ENCODE measurements around the gene CEACAM21.
A peak's percentile ranks its signal among the peaks of the same experiment; 100 is the strongest.

CEACAM21 gene

DNA sequence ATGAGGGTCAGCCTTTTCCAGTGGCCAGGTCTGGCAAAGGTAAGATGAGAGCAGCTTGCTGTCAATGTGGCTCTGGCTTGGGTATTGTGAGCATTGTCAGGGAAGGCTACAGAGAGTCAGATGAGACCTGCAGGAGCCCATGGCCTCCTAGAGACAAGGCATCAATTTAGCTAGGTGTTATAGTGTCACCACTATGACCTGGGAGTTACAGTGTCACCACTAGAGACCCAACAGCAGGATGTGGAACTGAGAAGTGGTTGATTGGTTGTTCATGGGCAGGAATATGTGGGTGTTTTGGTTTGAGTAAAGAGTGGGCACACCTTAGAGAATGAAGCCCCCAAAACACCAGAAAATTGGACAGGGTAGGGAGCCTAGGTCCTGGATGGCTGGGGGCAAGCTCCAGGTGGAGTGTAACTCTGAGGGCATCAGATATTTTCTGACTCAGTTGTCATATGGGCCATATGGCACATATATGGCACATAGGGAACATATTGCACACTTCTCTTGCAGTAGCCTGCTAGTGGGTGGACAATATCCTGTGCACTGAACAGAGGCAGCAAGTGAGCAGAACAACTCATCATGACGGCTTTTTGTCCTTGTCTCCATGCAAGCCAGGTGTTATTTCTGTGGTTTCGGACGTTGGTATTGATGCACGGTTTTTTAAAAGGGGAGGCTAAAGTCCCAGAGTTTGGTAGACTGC lies 46.3 kb upstream of the CEACAM21 start:
- H3K4me1 ChIP-seq (ENCODE audit: control insufficient read depth, insufficient read depth, low read length), result peaks cover 7% of the 10 kb centered on the region
- H3K36me3 ChIP-seq (ENCODE audit: control insufficient read depth in 2 of 2, insufficient read depth in 1 of 2, low read length in 2 of 2), result no peaks in the 10 kb centered on the region
- POLR2A ChIA-PET, result no interaction called here
- H3K4me3 ChIP-seq (ENCODE audit: low read depth, low read length), result no peak overlapping the region
- no peak overlapping the region for H3K27ac ChIP-seq (ENCODE audit: extremely low read depth, low read depth, low read length)
- CTCF ChIA-PET, result interaction anchor here (0.9 to 2.2 kb wide), 3 partner anchors 12 to 112 kb away, joined by 4 to 9 read pairs (median 7); no protein-coding TSS in a partner anchor
- TF ChIP-seq ZNF292 (tag by site-specific recombination; IDR thresholded peaks at IDR 0.05; ENCODE audit: borderline replicate concordance, low read depth) (no peak), ATF2 (tag by site-specific recombination; IDR thresholded peaks at IDR 0.05; ENCODE audit: low read depth) (no peak), SETDB1 (IDR thresholded peaks at IDR 0.05; ENCODE audit: insufficient read length, low read length) (peak; percentile 58), ZNF544 (tag by site-specific recombination; IDR thresholded peaks at IDR 0.05) (no peak)
- no peaks in the 10 kb centered on the region; the same call in none of the 2 replicates for H3K9me3 ChIP-seq (ENCODE audit: control insufficient read depth, insufficient read depth, low read depth, low read length)

DNA sequence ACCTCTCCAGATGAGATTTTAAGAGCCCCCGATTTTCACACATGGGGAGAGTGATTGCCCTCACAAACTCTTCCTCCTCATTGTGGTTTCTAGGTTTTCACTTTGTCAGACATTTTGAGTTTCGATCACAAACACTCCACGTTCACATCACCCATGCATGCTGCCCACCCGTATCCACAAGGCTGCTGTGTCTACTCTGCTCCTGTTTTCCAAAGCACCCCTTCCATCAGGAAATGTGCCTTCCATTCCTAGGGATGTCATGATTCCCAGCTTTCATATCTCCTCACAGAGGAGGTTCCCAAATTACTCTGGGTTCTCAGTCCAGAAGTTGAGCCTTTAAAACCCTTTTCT lies 45.8 kb upstream of the CEACAM21 start:
- H3K4me3 ChIP-seq (ENCODE audit: low read depth, low read length), result no peak overlapping the region
- peaks cover 7% of the 10 kb centered on the region for H3K4me1 ChIP-seq (ENCODE audit: control insufficient read depth, insufficient read depth, low read length)
- H3K27ac ChIP-seq (ENCODE audit: extremely low read depth, low read depth, low read length), result no peak overlapping the region
- POLR2A ChIA-PET, result no interaction called here
- no peaks in the 10 kb centered on the region; the same call in none of the 2 replicates for H3K9me3 ChIP-seq (ENCODE audit: control insufficient read depth, insufficient read depth, low read depth, low read length)
- CTCF ChIA-PET, result interaction anchor here (0.9 to 2.2 kb wide), 2 partner anchors 81 to 112 kb away, joined by 4 to 9 read pairs; no protein-coding TSS in a partner anchor
- TF ChIP-seq, protein P1, sequence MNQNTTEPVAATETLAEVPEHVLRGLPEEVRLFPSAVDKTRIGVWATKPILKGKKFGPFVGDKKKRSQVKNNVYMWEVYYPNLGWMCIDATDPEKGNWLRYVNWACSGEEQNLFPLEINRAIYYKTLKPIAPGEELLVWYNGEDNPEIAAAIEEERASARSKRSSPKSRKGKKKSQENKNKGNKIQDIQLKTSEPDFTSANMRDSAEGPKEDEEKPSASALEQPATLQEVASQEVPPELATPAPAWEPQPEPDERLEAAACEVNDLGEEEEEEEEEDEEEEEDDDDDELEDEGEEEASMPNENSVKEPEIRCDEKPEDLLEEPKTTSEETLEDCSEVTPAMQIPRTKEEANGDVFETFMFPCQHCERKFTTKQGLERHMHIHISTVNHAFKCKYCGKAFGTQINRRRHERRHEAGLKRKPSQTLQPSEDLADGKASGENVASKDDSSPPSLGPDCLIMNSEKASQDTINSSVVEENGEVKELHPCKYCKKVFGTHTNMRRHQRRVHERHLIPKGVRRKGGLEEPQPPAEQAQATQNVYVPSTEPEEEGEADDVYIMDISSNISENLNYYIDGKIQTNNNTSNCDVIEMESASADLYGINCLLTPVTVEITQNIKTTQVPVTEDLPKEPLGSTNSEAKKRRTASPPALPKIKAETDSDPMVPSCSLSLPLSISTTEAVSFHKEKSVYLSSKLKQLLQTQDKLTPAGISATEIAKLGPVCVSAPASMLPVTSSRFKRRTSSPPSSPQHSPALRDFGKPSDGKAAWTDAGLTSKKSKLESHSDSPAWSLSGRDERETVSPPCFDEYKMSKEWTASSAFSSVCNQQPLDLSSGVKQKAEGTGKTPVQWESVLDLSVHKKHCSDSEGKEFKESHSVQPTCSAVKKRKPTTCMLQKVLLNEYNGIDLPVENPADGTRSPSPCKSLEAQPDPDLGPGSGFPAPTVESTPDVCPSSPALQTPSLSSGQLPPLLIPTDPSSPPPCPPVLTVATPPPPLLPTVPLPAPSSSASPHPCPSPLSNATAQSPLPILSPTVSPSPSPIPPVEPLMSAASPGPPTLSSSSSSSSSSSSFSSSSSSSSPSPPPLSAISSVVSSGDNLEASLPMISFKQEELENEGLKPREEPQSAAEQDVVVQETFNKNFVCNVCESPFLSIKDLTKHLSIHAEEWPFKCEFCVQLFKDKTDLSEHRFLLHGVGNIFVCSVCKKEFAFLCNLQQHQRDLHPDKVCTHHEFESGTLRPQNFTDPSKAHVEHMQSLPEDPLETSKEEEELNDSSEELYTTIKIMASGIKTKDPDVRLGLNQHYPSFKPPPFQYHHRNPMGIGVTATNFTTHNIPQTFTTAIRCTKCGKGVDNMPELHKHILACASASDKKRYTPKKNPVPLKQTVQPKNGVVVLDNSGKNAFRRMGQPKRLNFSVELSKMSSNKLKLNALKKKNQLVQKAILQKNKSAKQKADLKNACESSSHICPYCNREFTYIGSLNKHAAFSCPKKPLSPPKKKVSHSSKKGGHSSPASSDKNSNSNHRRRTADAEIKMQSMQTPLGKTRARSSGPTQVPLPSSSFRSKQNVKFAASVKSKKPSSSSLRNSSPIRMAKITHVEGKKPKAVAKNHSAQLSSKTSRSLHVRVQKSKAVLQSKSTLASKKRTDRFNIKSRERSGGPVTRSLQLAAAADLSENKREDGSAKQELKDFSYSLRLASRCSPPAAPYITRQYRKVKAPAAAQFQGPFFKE (tag by site-specific recombination; IDR thresholded peaks at IDR 0.05; ENCODE audit: borderline replicate concordance), result no peak
- TF ChIP-seq ZEB2 (tag by site-specific recombination; IDR thresholded peaks at IDR 0.05) (no peak), ZBTB17 (tag by site-specific recombination; IDR thresholded peaks at IDR 0.05) (no peak), PATZ1 (tag by site-specific recombination; IDR thresholded peaks at IDR 0.05) (no peak), ZNF26 (tag by site-specific recombination; IDR thresholded peaks at IDR 0.05) (no peak), ZNF10 (tag by site-specific recombination; IDR thresholded peaks at IDR 0.05) (no peak), ZFP69B (tag by site-specific recombination; IDR thresholded peaks at IDR 0.05) (no peak), ZSCAN18 (tag by site-specific recombination; IDR thresholded peaks at IDR 0.05) (no peak)
- TF ChIP-seq, protein P2, sequence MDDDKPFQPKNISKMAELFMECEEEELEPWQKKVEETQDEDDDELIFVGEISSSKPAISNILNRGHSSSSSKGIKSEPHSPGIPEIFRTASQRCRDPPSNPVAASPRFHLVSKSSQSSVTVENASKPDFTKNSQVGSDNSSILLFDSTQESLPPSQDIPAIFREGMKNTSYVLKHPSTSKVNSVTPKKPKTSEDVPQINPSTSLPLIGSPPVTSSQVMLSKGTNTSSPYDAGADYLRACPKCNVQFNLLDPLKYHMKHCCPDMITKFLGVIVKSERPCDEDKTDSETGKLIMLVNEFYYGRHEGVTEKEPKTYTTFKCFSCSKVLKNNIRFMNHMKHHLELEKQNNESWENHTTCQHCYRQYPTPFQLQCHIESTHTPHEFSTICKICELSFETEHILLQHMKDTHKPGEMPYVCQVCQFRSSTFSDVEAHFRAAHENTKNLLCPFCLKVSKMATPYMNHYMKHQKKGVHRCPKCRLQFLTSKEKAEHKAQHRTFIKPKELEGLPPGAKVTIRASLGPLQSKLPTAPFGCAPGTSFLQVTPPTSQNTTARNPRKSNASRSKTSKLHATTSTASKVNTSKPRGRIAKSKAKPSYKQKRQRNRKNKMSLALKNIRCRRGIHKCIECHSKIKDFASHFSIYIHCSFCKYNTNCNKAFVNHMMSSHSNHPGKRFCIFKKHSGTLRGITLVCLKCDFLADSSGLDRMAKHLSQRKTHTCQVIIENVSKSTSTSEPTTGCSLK (tag by site-specific recombination; IDR thresholded peaks at IDR 0.05), result no peak
- TF ChIP-seq, protein P3, sequence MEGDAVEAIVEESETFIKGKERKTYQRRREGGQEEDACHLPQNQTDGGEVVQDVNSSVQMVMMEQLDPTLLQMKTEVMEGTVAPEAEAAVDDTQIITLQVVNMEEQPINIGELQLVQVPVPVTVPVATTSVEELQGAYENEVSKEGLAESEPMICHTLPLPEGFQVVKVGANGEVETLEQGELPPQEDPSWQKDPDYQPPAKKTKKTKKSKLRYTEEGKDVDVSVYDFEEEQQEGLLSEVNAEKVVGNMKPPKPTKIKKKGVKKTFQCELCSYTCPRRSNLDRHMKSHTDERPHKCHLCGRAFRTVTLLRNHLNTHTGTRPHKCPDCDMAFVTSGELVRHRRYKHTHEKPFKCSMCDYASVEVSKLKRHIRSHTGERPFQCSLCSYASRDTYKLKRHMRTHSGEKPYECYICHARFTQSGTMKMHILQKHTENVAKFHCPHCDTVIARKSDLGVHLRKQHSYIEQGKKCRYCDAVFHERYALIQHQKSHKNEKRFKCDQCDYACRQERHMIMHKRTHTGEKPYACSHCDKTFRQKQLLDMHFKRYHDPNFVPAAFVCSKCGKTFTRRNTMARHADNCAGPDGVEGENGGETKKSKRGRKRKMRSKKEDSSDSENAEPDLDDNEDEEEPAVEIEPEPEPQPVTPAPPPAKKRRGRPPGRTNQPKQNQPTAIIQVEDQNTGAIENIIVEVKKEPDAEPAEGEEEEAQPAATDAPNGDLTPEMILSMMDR (tag by site-specific recombination; IDR thresholded peaks at IDR 0.05), result no peak
- no peaks in the 10 kb centered on the region for H3K36me3 ChIP-seq (ENCODE audit: control insufficient read depth in 2 of 2, insufficient read depth in 1 of 2, low read length in 2 of 2)

Data from HEK293 (cell line).